PFSK-1 (cell line): ENCODE measurements around the gene KLC4.

Experiments used
- FOXP2 ChIP-seq: optimal IDR thresholded peaks from 2 replicates; pipeline ENCODE3; 2011; ENCODE audit warnings: borderline replicate concordance, control low read depth, inconsistent platforms; ENCODE audit not compliant: insufficient read depth; ENCODE audit errors: extremely low read length, extremely low read depth
- POLR2AphosphoS5 ChIP-seq: IDR thresholded peaks from 2 replicates; pipeline ENCODE4 v1.6.1; 2012; ENCODE audit warnings: low read depth, mild to moderate bottlenecking, control low read depth, low read length, moderate library complexity
- REST ChIP-seq, 2 experiments: IDR thresholded peaks; 2 replicates each; pipeline versions ENCODE4 v1.6.1 to v1.8.0; 2011 to 2012; ENCODE audit warnings: low read depth in 2 of 2, low read length in 2 of 2, control low read depth in 1 of 2, inconsistent platforms in 1 of 2, mild to moderate bottlenecking in 1 of 2, moderate library complexity in 1 of 2; ENCODE audit not compliant: insufficient read depth in 1 of 2
- SIN3A ChIP-seq: IDR thresholded peaks from 2 replicates; pipeline ENCODE4 v1.6.1; 2012; ENCODE audit warnings: mild to moderate bottlenecking, low read length, moderate library complexity, borderline replicate concordance; ENCODE audit not compliant: insufficient read depth

GRCh38 chr6:43105538-43106222 is 46.2 kb downstream of the KLC4 start:
- TF ChIP-seq REST (IDR thresholded peaks at IDR 0.05; ENCODE audit: insufficient read depth in 1 of 2, low read depth in 2 of 2, low read length in 2 of 2) (no peak), POLR2AphosphoS5 (no peak), FOXP2 (no peak), SIN3A (no peak)
